Fibroblast of pulmonary artery (primary cell): Measurements from ENCODE around the gene SNX32.
"Not testable (repeated sequence)": the region's sequence is repeated elsewhere in the genome, so short reads cannot be mapped to it uniquely, and the experiment has no call there.

Source experiments
- DNase-seq: peaks from one replicate; pipeline ENCODE4 v3.0.0-alpha.2; 2010; ENCODE audit warnings: low read depth
- H3K4me3 ChIP-seq: replicated peaks from 2 replicates; pipeline ENCODE4 v1.5.1; 2011; ENCODE audit warnings: low read depth, mild to moderate bottlenecking, control low read depth, low read length, moderate library complexity
- CTCF ChIP-seq: IDR thresholded peaks from 2 replicates; pipeline ENCODE4 v1.5.1; 2011; ENCODE audit warnings: mild to moderate bottlenecking, control low read depth, low read length, inconsistent platforms; ENCODE audit errors: missing control alignments

The SNX32 gene

GRCh38 chr11:65817312-65817834 lies 16.4 kb upstream of the SNX32 start:
- DNase-seq, result peak; percentile 12
- peak overlapping the region; percentile 56 for H3K4me3 ChIP-seq
- TF ChIP-seq CTCF, result no peak

GRCh38 chr11:65817835-65818680 lies 15.7 kb upstream of the SNX32 start:
- peak; percentile 78 for TF ChIP-seq CTCF
- DNase-seq, result peak; percentile 88
- peak overlapping the region; percentile 56 for H3K4me3 ChIP-seq

- DNase-seq, result no peak
- no peak for TF ChIP-seq CTCF
Measured at GRCh38 chr11:65821107-65821506, 12.7 kb upstream of the SNX32 start.

GRCh38 chr11:65822776-65823528 lies 10.8 kb upstream of the SNX32 start:
- DNase-seq, result no peak
- no peak for TF ChIP-seq CTCF
- H3K4me3 ChIP-seq, result no peak overlapping the region

More at GRCh38 chr11:65821107-65821506, 12.7 kb upstream of the SNX32 start:
- H3K4me3 ChIP-seq, result no peak overlapping the region

GRCh38 chr11:65826984-65827735 lies 6.6 kb upstream of the SNX32 start:
- DNase-seq, result no peak
- H3K4me3 ChIP-seq, result no peak overlapping the region
- no peak for TF ChIP-seq CTCF

- H3K4me3 ChIP-seq, result no peak overlapping the region
- no peak for DNase-seq
- TF ChIP-seq CTCF, result no peak
Measured at GRCh38 chr11:65829459-65829858, 4.3 kb upstream of the SNX32 start.

- H3K4me3 ChIP-seq, DNase-seq: not testable (repeated sequence)
Measured at GRCh38 chr11:65832231-65832630, 1.5 kb upstream of the SNX32 start.
